SU-DHL-6 (cell line): Measurements from ENCODE around the gene AP1G2.

Source experiments
- H2AFZ ChIP-seq: fragments of 200-600 bp; sonication (generic); 2 replicates; pipeline ENCODE4 v1.6.1; 2014; ENCODE audit warnings: low read depth, mild to moderate bottlenecking, moderate library complexity, mixed read lengths, antibody characterized with exemption, low read length; ENCODE audit not compliant: severe bottlenecking
- H3F3A ChIP-seq: fragments of 200-600 bp; shearing (Covaris generic); 2 replicates; pipeline ENCODE4 v1.6.0; 2016; ENCODE audit warnings: antibody characterized with exemption, mild to moderate bottlenecking; ENCODE audit not compliant: insufficient read depth
- H3K27ac ChIP-seq: fragments of 200-600 bp; sonication (generic); 2 replicates; pipeline ENCODE4 v1.5.1; 2016; ENCODE audit warnings: low read depth, mild to moderate bottlenecking, low read length, moderate library complexity, mixed read lengths
- H3K27me3 ChIP-seq: fragments of 200-600 bp; sonication (generic), shearing (Covaris generic); 2 replicates; pipeline ENCODE4 v1.6.0; 2014; ENCODE audit warnings: mild to moderate bottlenecking, low read length
- H3K36me3 ChIP-seq: fragments of 200-600 bp; sonication (generic); 2 replicates; pipeline ENCODE4 v1.6.1; 2014; ENCODE audit warnings: mild to moderate bottlenecking, low read length, mixed read lengths
- H3K4me2 ChIP-seq: fragments of 300-600, 200-600 bp; shearing (Covaris generic), sonication (generic); 2 replicates; pipeline ENCODE4 v1.6.0; 2014; ENCODE audit warnings: low read length, low read depth, mild to moderate bottlenecking; ENCODE audit not compliant: poor library complexity, severe bottlenecking
- H3K4me3 ChIP-seq: fragments of 200-600 bp; sonication (generic); 2 replicates; pipeline ENCODE4 v1.5.1; 2014; ENCODE audit warnings: antibody characterized with exemption, low read length, mild to moderate bottlenecking, mixed read lengths; ENCODE audit not compliant: insufficient read depth, poor library complexity, severe bottlenecking
- H3K79me2 ChIP-seq: fragments of 200-600 bp; sonication (generic); 2 replicates; pipeline ENCODE4 v1.6.1; 2014; ENCODE audit warnings: mild to moderate bottlenecking, low read length, moderate library complexity; ENCODE audit not compliant: insufficient read depth
- H3K9ac ChIP-seq: fragments of 200-600 bp; sonication (generic); 2 replicates; pipeline ENCODE4 v1.7.0; 2014; ENCODE audit warnings: mild to moderate bottlenecking, low read length
- H3K9me2 ChIP-seq: fragments of 200-600 bp; sonication (generic); replicated peaks from 2 replicates; pipeline ENCODE4 v1.6.1; 2014; ENCODE audit warnings: low read length; ENCODE audit not compliant: insufficient read depth
- H3K9me3 ChIP-seq: fragments of 200-600 bp; sonication (generic); 2 replicates; pipeline ENCODE4 v1.6.1; 2014; ENCODE audit warnings: low read length, mixed read lengths; ENCODE audit not compliant: insufficient read depth
- H4K20me1 ChIP-seq: fragments of 200-600 bp; sonication (generic); 2 replicates; pipeline ENCODE4 v1.6.1; 2014; ENCODE audit warnings: low read depth, mild to moderate bottlenecking, antibody characterized with exemption, low read length, moderate library complexity, mixed read lengths
- CTCF ChIP-seq: fragments of 200-600 bp; sonication (generic); IDR thresholded peaks from one replicate; pipeline ENCODE4 v1.5.1; 2017; ENCODE audit warnings: antibody characterized with exemption, mild to moderate bottlenecking, low read length, moderate library complexity; ENCODE audit not compliant: insufficient read depth, poor library complexity, severe bottlenecking
- EZH2phosphoT487 ChIP-seq: fragments of 200-600 bp; sonication (generic), shearing (Covaris generic); conservative IDR thresholded peaks from 2 replicates; pipeline ENCODE4 v1.6.1; 2018; ENCODE audit warnings: mild to moderate bottlenecking, antibody characterized with exemption, low read length, moderate library complexity, mixed read lengths

Gene AP1G2

GRCh38 chr14:23565626-23566025, 2.0 kb downstream of the AP1G2 start:
- no peak for TF ChIP-seq CTCF
- no peak for TF ChIP-seq EZH2phosphoT487
- Histone ChIP-seq H3K9me3 (no peaks in the 10 kb centered on the region), H3K79me2 (peaks cover 18% of the 10 kb centered on the region), H3K4me2 (no peak overlapping the region), H3F3A (peaks cover 9% of the 10 kb centered on the region; the same call in 1 of the 2 replicates), H3K36me3 (no peaks in the 10 kb centered on the region), H3K27me3 (no peaks in the 10 kb centered on the region), H3K4me3 (no peak overlapping the region), H3K9ac (no peak overlapping the region), H4K20me1 (no peaks in the 10 kb centered on the region), H3K27ac (no peak overlapping the region), H2AFZ (no peak overlapping the region), H3K9me2 (no peaks in the 10 kb centered on the region)

DNA sequence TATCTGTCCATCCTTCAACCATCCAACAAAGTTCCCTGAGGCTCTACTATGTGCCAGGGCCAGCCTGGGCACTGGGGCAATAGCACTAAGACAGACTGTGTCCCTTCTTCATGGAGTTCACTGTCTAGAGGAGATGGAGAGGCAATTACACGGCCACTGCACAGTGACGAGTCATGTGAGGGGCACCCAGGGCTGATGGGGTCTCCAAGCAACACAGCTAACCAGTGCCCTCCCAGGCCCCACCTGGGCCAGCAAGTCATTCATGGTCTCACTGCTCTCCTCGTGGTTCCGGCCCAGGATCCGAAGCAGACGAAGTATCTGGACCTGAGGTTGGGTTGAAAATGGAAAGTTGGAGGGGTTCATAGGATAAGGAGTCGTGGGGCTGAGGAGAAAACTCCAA, 2.7 kb downstream of the AP1G2 start:
- Histone ChIP-seq H3K4me2 (no peak overlapping the region), H3K36me3 (no peaks in the 10 kb centered on the region)

DNA sequence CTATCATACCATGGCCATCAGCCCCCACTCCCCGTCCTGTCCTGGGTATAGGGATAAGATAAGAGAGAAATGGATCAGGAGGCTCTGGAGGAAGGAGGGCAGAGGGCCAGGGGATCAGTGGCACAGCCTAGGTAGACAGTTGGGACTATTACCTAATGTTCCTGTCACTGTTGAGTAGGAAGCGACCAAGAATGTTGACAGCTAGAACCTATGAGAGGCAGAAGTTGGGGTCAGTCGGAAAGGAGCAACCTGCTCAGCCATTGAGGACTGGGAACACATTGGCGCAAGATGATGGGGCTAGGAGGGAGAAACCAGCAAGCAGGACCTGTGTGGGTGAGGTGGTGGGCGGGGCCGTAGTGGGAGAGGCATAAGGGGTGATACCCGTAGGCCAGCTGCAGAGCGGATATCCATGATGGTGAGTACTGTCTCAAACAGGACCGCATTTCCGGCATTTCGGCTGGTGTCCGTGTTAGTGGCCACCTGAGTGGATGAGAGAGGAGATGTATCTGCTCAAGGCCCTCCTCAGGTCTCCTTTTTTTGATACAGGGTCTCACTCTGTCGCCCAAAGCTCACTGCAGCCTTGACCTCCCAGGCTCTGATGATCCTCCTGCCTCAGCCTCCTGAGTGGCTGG, 3.3 kb downstream of the AP1G2 start:
- peaks cover 18% of the 10 kb centered on the region for H3K79me2 ChIP-seq
- no peaks in the 10 kb centered on the region for H3K36me3 ChIP-seq
- no peak overlapping the region for H2AFZ ChIP-seq
- no peaks in the 10 kb centered on the region for H3K27me3 ChIP-seq
- H3F3A ChIP-seq, result peaks cover 8% of the 10 kb centered on the region; the same call in 1 of the 2 replicates
- H4K20me1 ChIP-seq, result no peaks in the 10 kb centered on the region
- H3K4me2 ChIP-seq, result no peak overlapping the region
- no peak overlapping the region for H3K27ac ChIP-seq
- H3K9ac ChIP-seq, result no peak overlapping the region
- H3K4me3 ChIP-seq, result no peak overlapping the region
- no peak for TF ChIP-seq CTCF
- no peak for TF ChIP-seq EZH2phosphoT487
- no peaks in the 10 kb centered on the region for H3K9me2 ChIP-seq
- H3K9me3 ChIP-seq, result no peaks in the 10 kb centered on the region

More for the DNA sequence above, 2.7 kb downstream of the AP1G2 start:
- Histone ChIP-seq H3K9ac (no peak overlapping the region), H3K27ac (no peak overlapping the region), H3K4me3 (no peak overlapping the region), H3F3A (peaks cover 9% of the 10 kb centered on the region; the same call in 1 of the 2 replicates), H4K20me1 (no peaks in the 10 kb centered on the region), H3K27me3 (no peaks in the 10 kb centered on the region), H3K9me2 (no peaks in the 10 kb centered on the region), H3K9me3 (no peaks in the 10 kb centered on the region), H3K79me2 (peaks cover 18% of the 10 kb centered on the region), H2AFZ (no peak overlapping the region)
- TF ChIP-seq CTCF, result no peak
- no peak for TF ChIP-seq EZH2phosphoT487
